ENCODE results near the gene GZMM.

Gene GZMM

GRCh38 chr19:512547-513365 lies 31.1 kb upstream of the GZMM start:
- DNase-seq: peak; percentile 28

- no peak for DNase-seq
Measured at GRCh38 chr19:513368-514165, 30.3 kb upstream of the GZMM start.

DNA sequence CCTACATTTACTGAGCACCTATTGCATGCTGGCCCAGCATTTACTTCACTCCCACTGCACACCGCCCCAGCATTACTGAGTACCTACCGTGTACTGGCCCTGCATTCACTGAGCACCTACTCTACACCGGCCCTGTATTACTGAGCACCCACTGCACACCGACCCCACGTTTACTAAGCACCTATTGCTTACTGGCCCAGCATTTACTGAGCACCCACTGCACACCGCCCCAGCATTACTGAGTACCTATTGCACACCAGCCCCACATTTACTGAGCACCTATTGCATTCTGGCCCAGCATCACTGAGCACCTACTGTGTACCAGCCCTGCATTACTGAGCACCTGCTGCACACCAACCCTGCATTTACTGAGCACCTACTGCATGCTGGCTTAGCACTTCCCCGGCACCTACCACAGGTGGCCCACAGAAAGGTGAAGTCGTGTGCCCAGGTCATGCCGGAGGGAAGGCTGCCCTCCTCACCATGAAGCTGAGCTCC lies 29.6 kb upstream of the GZMM start:
- no peak for DNase-seq

DNA sequence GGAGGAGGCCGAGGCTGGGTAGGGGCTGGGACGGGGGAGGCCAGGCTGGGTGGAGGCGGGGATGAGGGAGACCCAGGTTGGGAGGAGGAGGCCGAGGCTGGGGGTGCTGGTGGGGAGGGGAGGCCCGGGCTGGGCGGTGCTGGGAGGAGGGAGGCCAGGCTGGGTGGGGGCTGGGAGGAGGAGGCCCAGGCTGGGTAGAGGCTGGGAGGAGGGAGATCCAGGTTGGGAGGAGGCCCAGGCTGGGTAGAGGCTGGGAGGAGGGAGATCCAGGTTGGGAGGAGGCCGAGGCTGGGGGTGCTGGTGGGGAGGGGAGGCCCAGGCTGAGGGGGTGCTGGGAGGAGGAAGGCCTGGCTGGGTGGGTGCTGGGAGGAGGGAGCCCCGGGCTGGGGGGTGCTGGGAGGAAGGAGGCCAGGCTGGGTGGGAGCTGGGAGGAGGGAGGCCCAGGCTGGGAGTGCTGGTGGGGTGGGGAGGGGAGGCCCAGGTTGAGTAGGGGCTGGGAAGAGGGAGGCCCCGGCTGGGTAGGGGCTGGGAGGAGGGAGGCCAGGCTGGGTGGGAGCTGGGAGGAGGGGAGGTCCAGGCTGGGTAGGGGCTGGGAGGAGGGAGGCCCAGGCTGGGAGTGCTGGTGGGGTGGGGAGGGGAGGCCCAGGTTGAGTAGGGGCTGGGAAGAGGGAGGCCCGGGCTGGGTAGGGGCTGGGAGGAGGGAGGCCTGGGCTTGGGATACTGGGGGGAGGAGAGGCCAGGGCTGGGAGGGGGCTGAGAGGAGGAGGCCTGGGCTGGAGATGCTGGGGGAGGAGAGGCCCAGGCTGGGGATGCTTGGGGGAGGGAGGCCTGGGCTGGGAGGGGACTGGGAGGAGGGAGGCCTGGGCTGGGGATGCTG lies 25.9 kb upstream of the GZMM start:
- no peak for DNase-seq

- DNase-seq: no peak
Measured at GRCh38 chr19:518598-519231, 25.1 kb upstream of the GZMM start.

DNA sequence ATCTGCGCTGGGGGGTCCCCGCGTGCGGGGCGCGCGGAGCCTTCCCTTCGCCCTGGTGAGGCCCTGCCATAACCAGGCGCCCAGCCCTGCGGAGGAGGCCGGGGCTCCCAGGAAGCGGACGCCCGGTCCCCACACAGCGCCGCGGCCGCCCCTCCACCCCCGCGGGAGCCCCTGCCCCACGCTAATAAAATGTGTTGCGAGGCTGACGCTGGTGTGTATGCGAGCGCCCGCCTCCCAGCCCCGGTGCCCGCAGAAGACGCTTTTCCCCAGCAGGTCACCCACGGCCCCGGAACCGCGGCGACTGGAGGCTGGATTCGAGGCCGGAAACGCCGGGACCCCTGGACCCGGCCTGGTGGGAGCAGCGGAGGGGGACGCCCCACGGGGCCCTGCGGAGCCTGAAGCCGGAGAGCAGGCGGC lies 24.4 kb upstream of the GZMM start:
- no peak for DNase-seq

DNA sequence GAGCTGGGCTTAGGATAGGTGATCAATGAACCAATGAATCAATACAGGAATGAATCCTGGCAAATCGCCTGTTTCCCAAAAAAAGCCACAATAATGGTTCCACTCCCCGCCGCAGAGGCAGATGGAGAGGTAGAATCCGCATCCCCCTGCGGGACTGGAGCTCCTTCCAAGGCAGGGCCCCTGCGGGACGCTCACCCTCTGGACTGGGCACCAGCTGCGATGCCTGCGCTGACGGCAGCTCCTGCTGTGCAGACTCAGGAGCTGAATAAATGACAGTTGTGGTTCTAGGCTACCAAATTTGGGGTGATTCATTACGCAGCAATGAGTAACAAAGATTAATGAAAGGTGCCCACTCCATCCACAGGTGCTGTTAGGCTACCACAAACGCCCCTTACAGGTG lies 21.1 kb upstream of the GZMM start:
- no peak for DNase-seq

GRCh38 chr19:524062-524674 lies 19.7 kb upstream of the GZMM start:
- peak; percentile 59 for DNase-seq

GRCh38 chr19:525029-525428 lies 18.8 kb upstream of the GZMM start:
- no peak for DNase-seq

GRCh38 chr19:525857-526419 lies 17.9 kb upstream of the GZMM start:
- no peak for DNase-seq

DNA sequence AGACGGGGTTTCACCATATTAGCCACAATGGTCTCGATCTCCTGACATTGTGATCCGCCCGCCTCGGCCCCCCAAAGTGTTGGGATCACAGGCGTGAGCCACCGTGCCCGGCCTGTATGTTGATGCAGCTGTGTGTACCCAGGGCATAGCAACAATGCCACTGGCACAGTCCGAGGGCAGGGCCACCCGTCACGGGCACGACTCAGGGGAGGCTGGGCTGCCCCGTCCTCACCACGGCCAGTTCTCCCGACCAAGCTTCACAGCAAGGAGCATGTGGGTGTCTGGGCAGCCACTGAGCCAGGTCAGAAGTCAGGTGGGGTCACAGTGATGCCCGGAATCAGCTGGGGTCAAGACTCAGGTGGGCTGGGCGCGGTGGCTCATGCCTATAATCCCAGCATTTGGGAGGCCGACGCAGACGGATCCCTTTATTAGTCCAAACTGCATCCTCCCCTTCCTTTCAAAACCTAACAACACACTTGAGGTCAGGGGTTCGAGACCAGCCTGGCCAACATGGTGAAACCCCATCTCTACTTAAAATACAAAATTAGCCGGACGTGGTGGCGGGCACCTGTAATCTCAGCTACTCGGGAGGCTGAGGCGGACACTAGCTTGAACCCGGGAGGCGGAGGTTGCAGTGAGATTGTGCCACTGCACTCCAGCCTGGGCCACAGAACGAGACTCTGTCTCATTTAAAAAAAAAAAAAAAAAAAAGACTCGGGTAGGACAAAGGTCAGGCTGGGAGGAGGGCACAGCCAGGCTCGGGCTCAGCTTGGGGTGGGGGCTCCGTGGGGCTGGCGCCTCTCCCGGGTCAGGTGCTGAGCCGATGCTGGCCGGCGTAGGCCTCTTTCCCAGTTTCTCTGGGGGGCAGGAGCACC lies 13.5 kb upstream of the GZMM start:
- DNase-seq: no peak

GRCh38 chr19:531009-531752 lies 12.7 kb upstream of the GZMM start:
- peak; percentile 84 for DNase-seq

DNA sequence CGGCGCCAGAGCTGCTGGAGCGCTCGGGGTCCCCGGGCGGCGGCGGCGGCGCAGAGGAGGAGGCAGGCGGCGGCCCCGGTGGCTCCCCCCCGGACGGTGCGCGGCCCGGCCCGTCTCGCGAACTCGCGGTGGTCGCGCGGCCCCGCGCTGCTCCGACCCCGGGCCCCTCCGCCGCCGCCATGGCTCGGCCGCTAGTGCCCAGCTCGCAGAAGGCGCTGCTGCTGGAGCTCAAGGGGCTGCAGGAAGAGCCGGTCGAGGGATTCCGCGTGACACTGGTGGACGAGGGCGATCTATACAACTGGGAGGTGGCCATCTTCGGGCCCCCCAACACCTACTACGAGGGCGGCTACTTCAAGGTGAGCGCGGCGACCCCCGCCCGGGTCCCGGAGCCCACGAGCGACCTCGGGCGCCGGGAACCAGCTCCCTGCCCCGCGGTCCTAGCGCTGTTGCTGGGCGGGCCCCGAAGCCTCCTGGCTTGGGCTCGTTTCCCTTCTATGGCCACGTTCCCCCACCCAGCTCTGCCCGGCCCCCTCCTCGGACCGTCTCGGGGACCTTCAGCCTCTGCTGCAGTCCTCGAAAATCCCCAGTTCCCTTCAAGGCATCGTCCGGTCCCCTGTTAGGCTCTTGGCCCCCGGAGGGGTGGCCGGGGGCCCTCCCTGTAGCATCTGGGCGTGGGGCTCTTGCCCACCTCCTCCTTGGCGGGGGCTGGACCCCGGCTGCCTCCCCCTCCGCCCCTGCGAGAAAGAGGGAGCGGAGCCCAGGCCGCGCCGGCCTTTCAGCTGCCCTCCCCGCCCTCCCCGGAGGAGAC lies 11.9 kb upstream of the GZMM start, which contains the start of gene CDC34:
Gene CDC34 (plus strand): TSS at position 8 of the 808 bp plus-strand sequence. CDS start 172 bp downstream, at position 180.
- DNase-seq: no peak

DNA sequence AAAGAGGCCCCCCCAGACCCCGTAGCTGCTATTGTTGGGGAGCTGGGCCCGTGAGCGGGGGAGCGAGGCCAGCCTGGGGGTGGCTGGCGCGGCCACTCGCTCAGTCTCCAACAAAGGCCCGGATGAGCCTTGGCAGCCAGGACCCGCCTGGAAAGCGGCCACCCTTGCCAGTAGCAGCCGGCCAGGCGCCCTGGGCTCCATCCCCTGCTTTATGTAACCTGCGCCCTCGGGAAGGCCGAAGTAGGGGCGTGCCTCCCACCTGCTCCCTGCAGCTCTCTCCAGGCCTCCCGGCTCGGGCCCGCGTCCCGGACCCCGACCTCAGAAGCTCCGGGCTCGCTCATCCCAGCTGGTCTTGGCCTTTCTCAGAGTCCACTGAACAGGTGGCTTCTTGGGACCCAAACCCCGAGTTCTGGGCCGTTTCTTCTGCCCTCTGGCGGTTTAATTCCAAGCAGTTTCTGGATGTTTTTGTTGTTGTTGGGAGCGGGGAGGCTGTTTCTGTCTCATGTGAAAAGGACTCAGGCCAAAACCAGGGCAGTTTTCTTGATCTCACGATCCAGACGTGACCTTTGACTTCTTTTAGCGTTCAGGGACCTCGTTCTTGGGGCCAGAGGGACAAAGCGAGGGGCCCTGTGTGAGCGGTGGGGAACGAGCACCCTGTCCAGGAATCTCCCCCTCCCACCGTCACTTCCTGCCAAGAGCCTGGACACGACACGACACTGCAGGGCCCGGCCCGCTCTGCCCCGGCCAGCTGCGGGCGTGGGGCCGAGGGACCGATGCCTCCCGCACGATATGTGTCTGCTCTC lies 11.1 kb upstream of the GZMM start:
- peak; percentile 69 for DNase-seq

- DNase-seq: no peak
Measured at GRCh38 chr19:533364-534058, 10.3 kb upstream of the GZMM start.

DNA sequence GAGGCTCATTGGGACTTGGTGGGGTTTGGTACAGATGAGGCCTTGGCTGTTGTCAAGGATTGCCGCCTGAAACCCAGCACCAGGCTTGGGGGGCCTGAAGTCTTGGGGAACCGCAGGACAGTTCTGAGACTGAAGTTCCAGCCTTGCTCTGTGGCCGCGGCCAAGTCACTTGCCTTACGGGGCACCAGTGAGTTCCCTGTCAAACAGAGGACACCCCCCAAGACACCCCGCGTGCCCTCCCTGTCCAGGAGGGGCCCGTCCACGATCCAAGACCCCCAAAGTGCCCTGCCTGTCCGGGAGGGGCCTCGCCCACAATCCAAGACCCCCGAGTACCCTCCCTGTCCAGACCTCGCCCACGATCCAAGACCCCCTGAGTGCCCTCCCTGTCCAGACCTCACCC lies 9.8 kb upstream of the GZMM start:
- DNase-seq: no peak

All from NCI-H1092 treated with DMSO at 0.1 percent for 48 hours (cell line).